DND-41 (cell line): ENCODE measurements around the gene PGBD5.

Source experiments
- ATAC-seq: fragments of 200-7000 bp; cut with Tn5 transposase; 3 replicates; pipeline ENCODE4 v1.9.1; 2021; ENCODE audit warnings: low read depth; ENCODE audit not compliant: insufficient read depth
- DNase-seq: peaks from one replicate; pipeline ENCODE4 v3.0.0-alpha.2; 2020
- H2AFZ ChIP-seq: 2 replicates; pipeline ENCODE4 v1.6.0; 2012; ENCODE audit warnings: low read depth, low read length
- H3K27ac ChIP-seq: 2 replicates; pipeline ENCODE4 v1.5.1; 2012; ENCODE audit warnings: low read length, inconsistent platforms
- H3K27me3 ChIP-seq: fragments of 200-600 bp; sonication (generic); 2 replicates; pipeline ENCODE4 v1.6.0; 2012; ENCODE audit warnings: low read length, mild to moderate bottlenecking, inconsistent platforms; ENCODE audit not compliant: insufficient read depth, poor library complexity
- H3K36me3 ChIP-seq: 2 replicates; pipeline ENCODE4 v1.5.1; 2012; ENCODE audit warnings: low read length, inconsistent platforms; ENCODE audit not compliant: insufficient read depth
- H3K4me1 ChIP-seq: 2 replicates; pipeline ENCODE4 v1.5.1; 2012; ENCODE audit warnings: mild to moderate bottlenecking, low read length; ENCODE audit not compliant: insufficient read depth
- H3K4me2 ChIP-seq: 2 replicates; pipeline ENCODE4 v1.6.0; 2012; ENCODE audit warnings: mild to moderate bottlenecking, moderate library complexity, low read length, inconsistent platforms; ENCODE audit not compliant: insufficient read depth
- H3K4me3 ChIP-seq, 2 experiments: fragments of 200-600 bp in 1 of 2; shearing (Covaris generic) in 1 of 2; 2 replicates each; pipeline ENCODE4 v1.5.1; 2012 to 2016; ENCODE audit warnings: inconsistent platforms in 2 of 2, low read length in 2 of 2, mild to moderate bottlenecking in 2 of 2, low read depth in 1 of 2, moderate library complexity in 1 of 2
- H3K79me2 ChIP-seq: 2 replicates; pipeline ENCODE4 v1.6.0; 2012; ENCODE audit warnings: low read length, inconsistent platforms; ENCODE audit not compliant: insufficient read depth
- H3K9ac ChIP-seq: 2 replicates; pipeline ENCODE4 v1.6.0; 2012; ENCODE audit warnings: low read depth, mild to moderate bottlenecking, inconsistent platforms, low read length, moderate library complexity
- H3K9me3 ChIP-seq: 2 replicates; pipeline ENCODE4 v1.5.1; 2012; ENCODE audit warnings: low read length, moderate library complexity, mild to moderate bottlenecking, inconsistent platforms; ENCODE audit not compliant: insufficient read depth, severe bottlenecking
- H4K20me1 ChIP-seq: 2 replicates; pipeline ENCODE4 v1.6.0; 2012; ENCODE audit warnings: low read length; ENCODE audit not compliant: insufficient read depth
- EZH2 ChIP-seq: IDR thresholded peaks from 3 replicates; pipeline ENCODE4 v1.6.1; 2012; ENCODE audit warnings: borderline replicate concordance, low read depth, mild to moderate bottlenecking, moderate library complexity, low read length, inconsistent platforms; ENCODE audit not compliant: severe bottlenecking
- TF ChIP-seq, protein P1 (sequence below): IDR thresholded peaks from 2 replicates; pipeline ENCODE4 v1.5.1; 2012; ENCODE audit warnings: borderline replicate concordance, low read length, moderate library complexity, mild to moderate bottlenecking; ENCODE audit not compliant: poor library complexity, severe bottlenecking; ENCODE audit errors: extremely low read depth

The PGBD5 gene

DNA sequence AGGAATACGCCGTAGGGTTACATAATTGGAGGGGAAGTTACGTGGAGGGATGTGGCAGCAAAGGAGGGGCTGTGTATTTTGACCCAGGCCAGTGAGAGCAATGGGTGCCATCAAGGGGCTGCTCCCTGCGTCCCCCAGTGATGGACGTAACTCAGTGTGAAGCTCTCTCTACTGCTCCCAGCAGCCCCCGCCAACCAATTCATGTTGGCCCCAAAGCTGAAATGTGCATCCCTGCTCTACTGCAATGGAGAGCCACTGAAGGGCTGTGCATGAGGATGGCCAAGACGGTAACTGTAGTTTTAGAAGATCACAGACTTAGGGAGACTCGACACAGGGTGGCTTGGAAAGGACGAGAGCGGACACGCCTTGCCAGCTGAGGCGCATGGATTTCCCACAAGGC is 38.3 kb downstream of the PGBD5 start:
- peaks cover 16% of the 10 kb centered on the region for H3K27me3 ChIP-seq
- no peaks in the 10 kb centered on the region for H3K9me3 ChIP-seq
- no peak overlapping the region for H3K4me3 ChIP-seq
- no peaks in the 10 kb centered on the region for H3K79me2 ChIP-seq
- no peaks in the 10 kb centered on the region for H3K36me3 ChIP-seq
- H3K9ac ChIP-seq: no peak overlapping the region
- no peak overlapping the region for H3K27ac ChIP-seq
- no peaks in the 10 kb centered on the region for H4K20me1 ChIP-seq
- H3K4me2 ChIP-seq: no peak overlapping the region
- ATAC-seq (no peak), DNase-seq (no peak)
- no peak overlapping the region for H2AFZ ChIP-seq
- no peaks in the 10 kb centered on the region for H3K4me1 ChIP-seq
- TF ChIP-seq, protein P1, sequence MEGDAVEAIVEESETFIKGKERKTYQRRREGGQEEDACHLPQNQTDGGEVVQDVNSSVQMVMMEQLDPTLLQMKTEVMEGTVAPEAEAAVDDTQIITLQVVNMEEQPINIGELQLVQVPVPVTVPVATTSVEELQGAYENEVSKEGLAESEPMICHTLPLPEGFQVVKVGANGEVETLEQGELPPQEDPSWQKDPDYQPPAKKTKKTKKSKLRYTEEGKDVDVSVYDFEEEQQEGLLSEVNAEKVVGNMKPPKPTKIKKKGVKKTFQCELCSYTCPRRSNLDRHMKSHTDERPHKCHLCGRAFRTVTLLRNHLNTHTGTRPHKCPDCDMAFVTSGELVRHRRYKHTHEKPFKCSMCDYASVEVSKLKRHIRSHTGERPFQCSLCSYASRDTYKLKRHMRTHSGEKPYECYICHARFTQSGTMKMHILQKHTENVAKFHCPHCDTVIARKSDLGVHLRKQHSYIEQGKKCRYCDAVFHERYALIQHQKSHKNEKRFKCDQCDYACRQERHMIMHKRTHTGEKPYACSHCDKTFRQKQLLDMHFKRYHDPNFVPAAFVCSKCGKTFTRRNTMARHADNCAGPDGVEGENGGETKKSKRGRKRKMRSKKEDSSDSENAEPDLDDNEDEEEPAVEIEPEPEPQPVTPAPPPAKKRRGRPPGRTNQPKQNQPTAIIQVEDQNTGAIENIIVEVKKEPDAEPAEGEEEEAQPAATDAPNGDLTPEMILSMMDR: no peak
- TF ChIP-seq EZH2: no peak

DNA sequence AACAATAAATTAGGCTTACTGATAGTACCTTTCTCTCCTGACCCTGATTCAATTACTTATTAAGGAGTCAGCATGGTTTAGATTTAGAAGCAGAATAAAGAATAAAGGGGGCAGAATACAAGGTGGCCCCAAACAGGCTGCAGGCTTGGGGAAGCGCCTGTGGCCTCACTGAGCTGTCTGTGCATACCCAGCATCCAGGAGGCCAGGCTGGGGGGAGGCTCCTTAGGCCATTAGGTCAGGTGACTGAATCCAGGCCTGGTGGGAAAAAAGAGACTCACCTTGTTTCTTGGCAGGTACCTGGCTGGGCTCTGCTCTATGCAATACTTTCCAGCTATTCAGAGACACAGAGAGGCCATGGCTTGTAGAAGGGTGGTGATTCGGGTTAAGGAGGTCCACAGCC is 38.8 kb downstream of the PGBD5 start:
- H3K27me3 ChIP-seq: peaks cover 11% of the 10 kb centered on the region

GRCh38 chr1:230386637-230387262 is 39.4 kb downstream of the PGBD5 start:
- Histone ChIP-seq H4K20me1 (no peaks in the 10 kb centered on the region), H3K9me3 (no peaks in the 10 kb centered on the region), H3K79me2 (no peaks in the 10 kb centered on the region), H3K4me3 (no peak overlapping the region), H2AFZ (no peak overlapping the region), H3K4me2 (no peak overlapping the region), H3K36me3 (no peaks in the 10 kb centered on the region), H3K4me1 (no peaks in the 10 kb centered on the region), H3K27ac (no peak overlapping the region), H3K27me3 (peaks cover 10% of the 10 kb centered on the region), H3K9ac (no peak overlapping the region)
- DNase-seq: no peak
- TF ChIP-seq EZH2: no peak
- TF ChIP-seq, protein P1: no peak
- no peak for ATAC-seq

More for the DNA sequence above, 38.8 kb downstream of the PGBD5 start:
- no peaks in the 10 kb centered on the region for H3K4me1 ChIP-seq
- H3K36me3 ChIP-seq: no peaks in the 10 kb centered on the region
- no peaks in the 10 kb centered on the region for H3K9me3 ChIP-seq
- no peak overlapping the region for H2AFZ ChIP-seq
- ATAC-seq: no peak
- no peak overlapping the region for H3K4me2 ChIP-seq
- H3K9ac ChIP-seq: no peak overlapping the region
- H4K20me1 ChIP-seq: no peaks in the 10 kb centered on the region
- TF ChIP-seq, protein P1: no peak
- TF ChIP-seq EZH2: no peak
- DNase-seq: no peak
- H3K79me2 ChIP-seq: no peaks in the 10 kb centered on the region
- no peak overlapping the region for H3K27ac ChIP-seq
- no peak overlapping the region for H3K4me3 ChIP-seq

- Histone ChIP-seq H3K4me3 (no peak overlapping the region), H4K20me1 (no peaks in the 10 kb centered on the region), H3K27me3 (peaks cover 8% of the 10 kb centered on the region), H3K4me1 (no peaks in the 10 kb centered on the region), H3K27ac (no peak overlapping the region), H3K9me3 (no peaks in the 10 kb centered on the region), H3K4me2 (no peak overlapping the region), H3K79me2 (no peaks in the 10 kb centered on the region), H3K9ac (no peak overlapping the region), H3K36me3 (no peaks in the 10 kb centered on the region), H2AFZ (no peak overlapping the region)
- no peak for ATAC-seq
- no peak for DNase-seq
- TF ChIP-seq, protein P1: no peak
- no peak for TF ChIP-seq EZH2
Measured at GRCh38 chr1:230385930-230386329, 40.2 kb downstream of the PGBD5 start.
